Hippocampal formation (tissue), 2 donors: ENCODE measurements around the gene PDE4D.

Source experiments
- DNase-seq, 2 donors: peaks; one replicate each; lab custom pipeline; 2025; lab: John Stamatoyannopoulos, UW

Gene PDE4D

GRCh38 chr5:59208474-59208873 is 685.1 kb downstream of the PDE4D start:
- no peak for DNase-seq

- no peak for DNase-seq
Observed at GRCh38 chr5:59207401-59207800, 686.1 kb downstream of the PDE4D start.

- no peak for DNase-seq
Observed at GRCh38 chr5:59206132-59206581, 687.4 kb downstream of the PDE4D start.

GRCh38 chr5:59204114-59204897 is 689.2 kb downstream of the PDE4D start:
- no peak for DNase-seq

- DNase-seq = no peak
Observed at GRCh38 chr5:59199868-59200267, 693.7 kb downstream of the PDE4D start.

GRCh38 chr5:59198832-59199231 is 694.7 kb downstream of the PDE4D start:
- no peak for DNase-seq

GRCh38 chr5:59198365-59198764 is 695.2 kb downstream of the PDE4D start:
- no peak for DNase-seq

- DNase-seq = no peak
Observed at GRCh38 chr5:59197911-59198310, 695.6 kb downstream of the PDE4D start.

- DNase-seq = no peak
Observed at GRCh38 chr5:59193616-59194319, 699.8 kb downstream of the PDE4D start.

- no peak for DNase-seq
Observed at GRCh38 chr5:59190746-59191145, 702.8 kb downstream of the PDE4D start.

- DNase-seq = no peak
Observed at GRCh38 chr5:59189472-59190244, 703.9 kb downstream of the PDE4D start.

GRCh38 chr5:59188419-59189225 is 704.9 kb downstream of the PDE4D start:
- peak; percentile 50 to 83 for DNase-seq

- no peak for DNase-seq
Observed at GRCh38 chr5:59187857-59188256, 705.7 kb downstream of the PDE4D start.

GRCh38 chr5:59186623-59187022 is 706.9 kb downstream of the PDE4D start:
- DNase-seq = no peak

- DNase-seq = no peak
Observed at GRCh38 chr5:59185757-59186385, 707.7 kb downstream of the PDE4D start.

GRCh38 chr5:59184769-59185168 is 708.8 kb downstream of the PDE4D start:
- no peak for DNase-seq

- no peak for DNase-seq
Observed at GRCh38 chr5:59182760-59183159, 710.8 kb downstream of the PDE4D start.

GRCh38 chr5:59180515-59180914 is 713.0 kb downstream of the PDE4D start:
- DNase-seq = no peak

- DNase-seq = no peak
Observed at GRCh38 chr5:59179704-59180103, 713.8 kb downstream of the PDE4D start.

GRCh38 chr5:59178482-59178881 is 715.0 kb downstream of the PDE4D start:
- DNase-seq = no peak

- DNase-seq = no peak
Observed at GRCh38 chr5:59178071-59178470, 715.5 kb downstream of the PDE4D start.
